ENCODE measurements around the gene TOP1. TPM values are rescaled to one million over a fixed set of nuclear protein-coding genes. Genes with fewer than 3 reads are reported as not detected.

Gene TOP1
- total RNA-seq, 1 experiment from 2014 or later, result 144 TPM

- ChIA-PET POLR2A (no interaction called here), CTCF (no interaction called here)
- intact Hi-C loops (cut with micrococcal nuclease; ENCODE audit: unreplicated experiment), result no loop called here
- H3K4me3 Mint-ChIP-seq (ENCODE audit: unreplicated experiment), result no peak overlapping the region
- DNase-seq, result no peak
- TF ChIP-seq, protein P1, sequence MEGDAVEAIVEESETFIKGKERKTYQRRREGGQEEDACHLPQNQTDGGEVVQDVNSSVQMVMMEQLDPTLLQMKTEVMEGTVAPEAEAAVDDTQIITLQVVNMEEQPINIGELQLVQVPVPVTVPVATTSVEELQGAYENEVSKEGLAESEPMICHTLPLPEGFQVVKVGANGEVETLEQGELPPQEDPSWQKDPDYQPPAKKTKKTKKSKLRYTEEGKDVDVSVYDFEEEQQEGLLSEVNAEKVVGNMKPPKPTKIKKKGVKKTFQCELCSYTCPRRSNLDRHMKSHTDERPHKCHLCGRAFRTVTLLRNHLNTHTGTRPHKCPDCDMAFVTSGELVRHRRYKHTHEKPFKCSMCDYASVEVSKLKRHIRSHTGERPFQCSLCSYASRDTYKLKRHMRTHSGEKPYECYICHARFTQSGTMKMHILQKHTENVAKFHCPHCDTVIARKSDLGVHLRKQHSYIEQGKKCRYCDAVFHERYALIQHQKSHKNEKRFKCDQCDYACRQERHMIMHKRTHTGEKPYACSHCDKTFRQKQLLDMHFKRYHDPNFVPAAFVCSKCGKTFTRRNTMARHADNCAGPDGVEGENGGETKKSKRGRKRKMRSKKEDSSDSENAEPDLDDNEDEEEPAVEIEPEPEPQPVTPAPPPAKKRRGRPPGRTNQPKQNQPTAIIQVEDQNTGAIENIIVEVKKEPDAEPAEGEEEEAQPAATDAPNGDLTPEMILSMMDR (IDR thresholded peaks at IDR 0.05; ENCODE audit: insufficient read depth in 1 of 2, low read depth in 1 of 2, low read length in 1 of 2, severe bottlenecking in 1 of 2, unreplicated experiment in 1 of 2), result no peak
- H3K4me3 ChIP-seq (ENCODE audit: low read depth, low read length), result no peak overlapping the region
- H3K27me3 ChIP-seq (replicated peaks; ENCODE audit: control insufficient read depth, insufficient read depth, low read length), result no peaks in the 10 kb centered on the region
- H3K4me1 ChIP-seq, result peaks cover 10% of the 10 kb centered on the region
- no peaks in the 10 kb centered on the region for H3K9me3 ChIP-seq
- no peaks in the 10 kb centered on the region for H3K27me3 Mint-ChIP-seq (ENCODE audit: insufficient read depth, unreplicated experiment)
- H3K36me3 Mint-ChIP-seq (ENCODE audit: insufficient read depth, unreplicated experiment), result no peaks in the 10 kb centered on the region
- no peaks in the 10 kb centered on the region for H3K36me3 ChIP-seq (ENCODE audit: control insufficient read depth, insufficient read depth, low read length)
- no TSS peak for BruUV-seq (replicated peaks)
- H3K4me1 Mint-ChIP-seq (ENCODE audit: low read depth, unreplicated experiment), result peaks cover 13% of the 10 kb centered on the region
- H3K9me3 Mint-ChIP-seq (ENCODE audit: unreplicated experiment), result no peaks in the 10 kb centered on the region
- no peak overlapping the region for H3K27ac Mint-ChIP-seq (ENCODE audit: unreplicated experiment)
Measured at GRCh38 chr20:40997116-40997515, 31.5 kb upstream of the TOP1 start.

DNA sequence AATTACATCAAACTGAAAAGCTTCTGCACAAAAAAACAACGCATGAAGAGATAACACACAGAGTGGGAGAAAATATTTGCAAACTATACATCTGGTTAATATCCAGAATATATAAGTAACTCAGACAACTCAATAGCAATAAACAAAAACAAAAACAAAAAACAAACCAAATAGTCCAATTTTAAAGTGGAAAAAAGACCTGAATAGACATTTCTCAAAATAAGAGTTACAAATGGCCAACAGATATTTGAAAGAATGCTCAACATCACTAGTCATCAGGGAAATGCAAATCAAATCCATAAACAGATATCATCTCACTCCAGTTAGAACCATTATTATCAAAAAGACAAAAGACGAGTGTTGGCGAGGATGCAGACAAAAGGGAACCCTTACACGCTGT is 28.8 kb upstream of the TOP1 start:
- peaks cover 35% of the 10 kb centered on the region for H3K4me1 ChIP-seq
- ChIA-PET POLR2A (interaction anchor here (1.0 kb wide), 1 partner anchor 9 kb away, joined by 3 read pairs; no protein-coding TSS in a partner anchor), CTCF (interaction anchor here (0.8 kb wide), 1 partner anchor 9 kb away, joined by 3 read pairs; no protein-coding TSS in a partner anchor)
- H3K27me3 Mint-ChIP-seq (ENCODE audit: insufficient read depth, unreplicated experiment), result no peaks in the 10 kb centered on the region
- peaks cover 34% of the 10 kb centered on the region for H3K4me1 Mint-ChIP-seq (ENCODE audit: low read depth, unreplicated experiment)
- H3K36me3 Mint-ChIP-seq (ENCODE audit: insufficient read depth, unreplicated experiment), result peaks cover 12% of the 10 kb centered on the region
- H3K27me3 ChIP-seq (replicated peaks; ENCODE audit: control insufficient read depth, insufficient read depth, low read length), result no peaks in the 10 kb centered on the region
- no TSS peak for BruUV-seq (replicated peaks)
- H3K36me3 ChIP-seq (ENCODE audit: control insufficient read depth, insufficient read depth, low read length), result no peaks in the 10 kb centered on the region
- TF ChIP-seq, protein P1 (IDR thresholded peaks at IDR 0.05; ENCODE audit: insufficient read depth in 1 of 2, low read depth in 1 of 2, low read length in 1 of 2, severe bottlenecking in 1 of 2, unreplicated experiment in 1 of 2), result no peak
- no peak for DNase-seq
- intact Hi-C loops (cut with micrococcal nuclease; ENCODE audit: unreplicated experiment), result no loop called here
- no peak overlapping the region for H3K4me3 ChIP-seq (ENCODE audit: low read depth, low read length)
- H3K9me3 ChIP-seq, result no peaks in the 10 kb centered on the region
- H3K9me3 Mint-ChIP-seq (ENCODE audit: unreplicated experiment), result no peaks in the 10 kb centered on the region
- H3K4me3 Mint-ChIP-seq (ENCODE audit: unreplicated experiment), result no peak overlapping the region
- H3K27ac Mint-ChIP-seq (ENCODE audit: unreplicated experiment), result no peak overlapping the region

- Mint-ChIP-seq H3K27ac (ENCODE audit: unreplicated experiment) (no peak overlapping the region), H3K9me3 (ENCODE audit: unreplicated experiment) (no peaks in the 10 kb centered on the region), H3K27me3 (ENCODE audit: insufficient read depth, unreplicated experiment) (no peaks in the 10 kb centered on the region), H3K36me3 (ENCODE audit: insufficient read depth, unreplicated experiment) (peaks cover 12% of the 10 kb centered on the region), H3K4me3 (ENCODE audit: unreplicated experiment) (no peak overlapping the region), H3K4me1 (ENCODE audit: low read depth, unreplicated experiment) (peaks cover 42% of the 10 kb centered on the region)
- CTCF ChIA-PET, result no interaction called here
- TF ChIP-seq, protein P1 (IDR thresholded peaks at IDR 0.05; ENCODE audit: insufficient read depth in 1 of 2, low read depth in 1 of 2, low read length in 1 of 2, severe bottlenecking in 1 of 2, unreplicated experiment in 1 of 2), result no peak
- intact Hi-C loops (cut with micrococcal nuclease; ENCODE audit: unreplicated experiment), result no loop called here
- no peaks in the 10 kb centered on the region for H3K27me3 ChIP-seq (replicated peaks; ENCODE audit: control insufficient read depth, insufficient read depth, low read length)
- H3K9me3 ChIP-seq, result peaks cover under 1% of the 10 kb centered on the region; the same call in 1 of the 2 replicates
- BruUV-seq (replicated peaks), result no TSS peak
- no peak for DNase-seq
- peaks cover 35% of the 10 kb centered on the region for H3K4me1 ChIP-seq
- no peaks in the 10 kb centered on the region for H3K36me3 ChIP-seq (ENCODE audit: control insufficient read depth, insufficient read depth, low read length)
- POLR2A ChIA-PET, result interaction anchor here (1.0 kb wide), 1 partner anchor 10 kb away, joined by 3 read pairs; no protein-coding TSS in a partner anchor
- no peak overlapping the region for H3K4me3 ChIP-seq (ENCODE audit: low read depth, low read length)
Measured at GRCh38 chr20:41000628-41001027, 28.0 kb upstream of the TOP1 start.
